ENCODE data around the gene CCL3.

- no peak for TF ChIP-seq REST (IDR thresholded peaks at IDR 0.05; ENCODE audit: unreplicated experiment)
- no peak for TF ChIP-seq CTCF (conservative IDR thresholded peaks at IDR 0.05; ENCODE audit: low read depth in 2 of 2)
- TF ChIP-seq CREB1 (CRISPR knock-in tag; IDR thresholded peaks at IDR 0.05; ENCODE audit: low read depth): no peak
- no peak for TF ChIP-seq EZH2phosphoT487 (IDR thresholded peaks at IDR 0.05; ENCODE audit: unreplicated experiment)
- no peak for TF ChIP-seq POLR2AphosphoS5 (IDR thresholded peaks at IDR 0.05; ENCODE audit: low read depth)
- TF ChIP-seq EZH2 (IDR thresholded peaks at IDR 0.05; ENCODE audit: low read depth, unreplicated experiment): no peak
- no peak for TF ChIP-seq ETS1 (IDR thresholded peaks at IDR 0.05)
These were observed 34.8 kb downstream of the CCL3 start for GRCh38 chr17:36055171-36055570.
